H9 (cell line): ENCODE results near the gene CYP27A1. TPM values are rescaled to one million over a fixed set of nuclear protein-coding genes. Genes with fewer than 3 reads are reported as not detected.
A peak's percentile ranks its signal among the peaks of the same experiment; 100 is the strongest.

Experiments
- DNase-seq: peaks from one replicate; pipeline ENCODE4 v3.0.0-alpha.2; 2017
- H2AFZ ChIP-seq: one replicate; pipeline ENCODE4 v1.6.1; 2013; ENCODE audit warnings: mild to moderate bottlenecking, low read length, control low read depth, moderate library complexity
- H2AK5ac ChIP-seq: 2 replicates; pipeline ENCODE4 v1.6.1; 2013; ENCODE audit warnings: low read length, control low read depth, mixed read lengths; ENCODE audit not compliant: insufficient read length
- H2BK120ac ChIP-seq: one replicate; pipeline ENCODE4 v1.6.1; 2013; ENCODE audit warnings: low read depth, mild to moderate bottlenecking, low read length, control low read depth, inconsistent platforms; ENCODE audit not compliant: poor library complexity, severe bottlenecking
- H2BK12ac ChIP-seq: 2 replicates; pipeline ENCODE4 v1.6.1; 2013; ENCODE audit warnings: low read length, control low read depth, mixed read lengths, low read depth; ENCODE audit not compliant: insufficient read length
- H2BK15ac ChIP-seq: 2 replicates; pipeline ENCODE4 v1.6.1; 2013; ENCODE audit warnings: low read depth, low read length, control low read depth
- H2BK20ac ChIP-seq: one replicate; pipeline ENCODE4 v1.6.1; 2013; ENCODE audit warnings: low read depth, mild to moderate bottlenecking, low read length, control low read depth, inconsistent platforms; ENCODE audit not compliant: poor library complexity, severe bottlenecking
- H2BK5ac ChIP-seq: 2 replicates; pipeline ENCODE4 v1.6.1; 2013; ENCODE audit warnings: low read length, control low read depth, mixed read lengths; ENCODE audit not compliant: insufficient read length
- H3K14ac ChIP-seq: 2 replicates; pipeline ENCODE4 v1.6.1; 2013; ENCODE audit warnings: low read length, control low read depth; ENCODE audit not compliant: insufficient read depth
- H3K18ac ChIP-seq: 2 replicates; pipeline ENCODE4 v1.6.1; 2013; ENCODE audit warnings: low read depth, mild to moderate bottlenecking, mixed read lengths, low read length, control low read depth; ENCODE audit not compliant: insufficient read length
- H3K23ac ChIP-seq: 2 replicates; pipeline ENCODE4 v1.6.1; 2013; ENCODE audit warnings: low read length, control low read depth, mixed read lengths, low read depth; ENCODE audit not compliant: insufficient read length
- H3K23me2 ChIP-seq: 2 replicates; pipeline ENCODE4 v1.6.1; 2013; ENCODE audit warnings: low read depth, mild to moderate bottlenecking, mixed read lengths, low read length, control low read depth; ENCODE audit not compliant: insufficient read length, poor library complexity, severe bottlenecking
- H3K27ac ChIP-seq: 2 replicates; pipeline ENCODE4 v1.5.1; 2013; ENCODE audit warnings: low read length, control low read depth, mixed read lengths, low read depth; ENCODE audit not compliant: insufficient read length
- H3K27me3 ChIP-seq: 2 replicates; pipeline ENCODE4 v1.6.1; 2013; ENCODE audit warnings: low read length, control low read depth, inconsistent platforms; ENCODE audit not compliant: insufficient read depth
- H3K4ac ChIP-seq: 2 replicates; pipeline ENCODE4 v1.6.1; 2013; ENCODE audit warnings: low read depth, mild to moderate bottlenecking, control low read depth, inconsistent platforms, low read length, moderate library complexity
- H3K4me1 ChIP-seq: 2 replicates; pipeline ENCODE4 v1.6.1; 2013; ENCODE audit warnings: low read length, control low read depth, inconsistent platforms; ENCODE audit not compliant: insufficient read depth
- H3K4me2 ChIP-seq: 2 replicates; pipeline ENCODE4 v1.6.1; 2013; ENCODE audit warnings: low read length, control low read depth, mixed read lengths; ENCODE audit not compliant: insufficient read length, insufficient read depth
- H3K56ac ChIP-seq: 2 replicates; pipeline ENCODE4 v1.6.1; 2013; ENCODE audit warnings: low read depth, mild to moderate bottlenecking, mixed read lengths, low read length, control low read depth; ENCODE audit not compliant: insufficient read length
- H3K79me1 ChIP-seq: 2 replicates; pipeline ENCODE4 v1.6.1; 2013; ENCODE audit warnings: low read depth, mild to moderate bottlenecking, moderate library complexity, low read length, control low read depth, inconsistent platforms; ENCODE audit not compliant: insufficient read depth, poor library complexity, severe bottlenecking
- H3K79me2 ChIP-seq: 2 replicates; pipeline ENCODE4 v1.6.1; 2013; ENCODE audit warnings: low read length, control low read depth, inconsistent platforms; ENCODE audit not compliant: insufficient read depth
- H3K9ac ChIP-seq: 2 replicates; pipeline ENCODE4 v1.6.1; 2013; ENCODE audit warnings: low read length, control low read depth, mixed read lengths; ENCODE audit not compliant: insufficient read length; ENCODE audit errors: extremely low read depth
- H3K9me3 ChIP-seq: one replicate; pipeline ENCODE4 v1.6.1; 2013; ENCODE audit warnings: low read depth, low read length, inconsistent platforms; ENCODE audit not compliant: control insufficient read depth
- H3T11ph ChIP-seq: one replicate; pipeline ENCODE4 v1.6.1; 2013; ENCODE audit warnings: mild to moderate bottlenecking, low read length, control low read depth, inconsistent platforms
- H4K20me1 ChIP-seq: one replicate; pipeline ENCODE4 v1.6.1; 2013; ENCODE audit not compliant: control insufficient read depth, insufficient read length, insufficient read depth
- H4K5ac ChIP-seq: 2 replicates; pipeline ENCODE4 v1.6.1; 2013; ENCODE audit warnings: low read depth, mild to moderate bottlenecking, mixed read lengths, low read length, control low read depth; ENCODE audit not compliant: insufficient read length
- H4K8ac ChIP-seq: replicated peaks from 2 replicates; pipeline ENCODE4 v1.6.1; 2013; ENCODE audit warnings: low read length, control low read depth, mixed read lengths, low read depth; ENCODE audit not compliant: insufficient read length
- H4K91ac ChIP-seq: 2 replicates; pipeline ENCODE4 v1.6.1; 2013; ENCODE audit warnings: low read depth, mild to moderate bottlenecking, moderate library complexity, mixed read lengths, low read length, control low read depth; ENCODE audit not compliant: insufficient read length
- H3K27ac Mint-ChIP-seq, 3 experiments: 2 replicates in 2 of 3; 3 replicates in 1 of 3; pipeline ENCODE4 v1.8.0; 2020 to 2021; ENCODE audit warnings: mixed read lengths in 3 of 3, mild to moderate bottlenecking in 1 of 3, moderate library complexity in 1 of 3
- H3K27me3 Mint-ChIP-seq: 2 replicates; pipeline ENCODE4 v1.8.0; 2021; ENCODE audit warnings: low read depth, mild to moderate bottlenecking, moderate library complexity, mixed read lengths
- H3K36me3 Mint-ChIP-seq, 3 experiments: 2 replicates in 2 of 3; 3 replicates in 1 of 3; pipeline ENCODE4 v1.8.0; 2020 to 2021; ENCODE audit warnings: low read depth in 3 of 3, mixed read lengths in 3 of 3; ENCODE audit not compliant: insufficient read depth in 1 of 3
- H3K4me1 Mint-ChIP-seq, 2 experiments: 2 replicates each; pipeline ENCODE4 v1.8.0; 2020; ENCODE audit warnings: mixed read lengths in 2 of 2
- H3K4me3 Mint-ChIP-seq, 2 experiments: 2 replicates in 1 of 2; 3 replicates in 1 of 2; pipeline ENCODE4 v1.8.0; 2020 to 2021; ENCODE audit warnings: mild to moderate bottlenecking in 2 of 2, mixed read lengths in 2 of 2, moderate library complexity in 1 of 2
- H3K9me3 Mint-ChIP-seq, 2 experiments: 2 replicates in 1 of 2; 3 replicates in 1 of 2; pipeline ENCODE4 v1.8.0; 2020; ENCODE audit warnings: mild to moderate bottlenecking in 2 of 2, mixed read lengths in 2 of 2, moderate library complexity in 1 of 2
- CTCF ChIP-seq: fragments of 200-600 bp; sonication (generic); conservative IDR thresholded peaks from 3 replicates; pipeline ENCODE4 v1.8.0; 2021; ENCODE audit warnings: antibody characterized with exemption, mild to moderate bottlenecking
- WGBS: extraction: QIAGEN DNeasy Blood & Tissue Kit; methylation state at CpG from one replicate; pipeline ENCODE4 v1.1.7; 2013; ENCODE audit warnings: missing lambda C conversion rate, low lambda C conversion rate, mixed read lengths; ENCODE audit not compliant: insufficient read length; ENCODE audit errors: extremely low coverage; 5-methylcytosine and 5-hydroxymethylcytosine counted together
- long read RNA-seq: library from polyadenylated mRNA; unstranded; transcript quantifications from one replicate; pipeline ENCODE4 v2.0.0, GENCODE V29; 2020
- total RNA-seq: library from RNA; stranded (reverse); gene quantifications from 2 replicates; pipeline ENCODE4 v1.2.1, GENCODE V29; 2021

The CYP27A1 gene
- total RNA-seq = 3.1 and 3.4 TPM in 2 replicates
- long read RNA-seq, transcript CYP27A1-201 (9 exons, 2,286 nt) = major isoform, 18 of 27 reads
- long read RNA-seq, partial matches to known transcripts = 3 of 27 reads
- long read RNA-seq, other reads (novel, unspliced or antisense) = 5 of 27 reads

- no peak within 1 kb of the TSS for H3K18ac ChIP-seq
- peaks cover 4% of the 10 kb centered on the region; the same call in 1 of the 2 replicates for H3K27me3 ChIP-seq
- no peak within 1 kb of the TSS for H3K23ac ChIP-seq
- H2BK20ac ChIP-seq = no peak within 1 kb of the TSS
- peaks cover 14% of the 10 kb centered on the region for H3K23me2 ChIP-seq
- Mint-ChIP-seq H3K27ac (peak within 1 kb of the TSS in 1 of 3 experiments; percentile 38; a peak in 1 of 7 replicates), H3K27me3 (peaks cover 52% of the 10 kb centered on the region), H3K4me1 (peaks cover 11 to 20% of the 10 kb centered on the region in 2 experiments), H3K4me3 (peak within 1 kb of the TSS; percentile 68 to 86), H3K36me3 (peaks cover 0 to 10% (median 6%) of the 10 kb centered on the region in 3 experiments; a peak in 5 of 7 replicates), H3K9me3 (peaks cover 4 to 6% of the 10 kb centered on the region in 2 experiments; a peak in 3 of 5 replicates)
- no peak within 1 kb of the TSS for H3T11ph ChIP-seq
- H4K91ac ChIP-seq = no peak within 1 kb of the TSS
- H3K79me2 ChIP-seq = no peaks in the 10 kb centered on the region
- no peaks in the 10 kb centered on the region for H3K9me3 ChIP-seq
- peak within 1 kb of the TSS; percentile 4; the same call in 1 of the 2 replicates for H3K14ac ChIP-seq
- H2AK5ac ChIP-seq = no peak within 1 kb of the TSS
- H3K27ac ChIP-seq = no peak within 1 kb of the TSS
- no peak within 1 kb of the TSS for H4K8ac ChIP-seq
- H3K4ac ChIP-seq = no peak within 1 kb of the TSS
- peak within 1 kb of the TSS; percentile 82 for H3K4me2 ChIP-seq
- no peaks in the 10 kb centered on the region for H3K79me1 ChIP-seq
- no peaks in the 10 kb centered on the region for H4K20me1 ChIP-seq
- no peak within 1 kb of the TSS for H2AFZ ChIP-seq
- WGBS = no CpG with 5 or more reads among the region's 76 CpGs
- no peak within 1 kb of the TSS for H2BK12ac ChIP-seq
- no peak within 1 kb of the TSS for H2BK5ac ChIP-seq
- no peak within 1 kb of the TSS for H2BK120ac ChIP-seq
- peak within 1 kb of the TSS; percentile 40 for H3K9ac ChIP-seq
- no peaks in the 10 kb centered on the region for H3K4me1 ChIP-seq
- no peak within 1 kb of the TSS for H3K56ac ChIP-seq
- DNase-seq = peak; percentile 52
- H4K5ac ChIP-seq = no peak within 1 kb of the TSS
- H2BK15ac ChIP-seq = no peak within 1 kb of the TSS
- no peak for TF ChIP-seq CTCF
Observed at GRCh38 chr2:218781691-218782527, at the start of gene CYP27A1. Gene CYP27A1, plus strand, starts transcription at chr2:218782147. Its CDS starts 36 bp downstream, at chr2:218782183.
